Measurements from ENCODE around the gene KDELR1. TPM values are rescaled to one million over a fixed set of nuclear protein-coding genes. Genes with fewer than 3 reads are reported as not detected.

KDELR1 gene
- total RNA-seq, 1 experiment from 2014 or later: 111 TPM

- BruUV-seq (replicated peaks): no TSS peak
- in situ Hi-C loops (cut with HindIII; ENCODE audit: low pct_unique_long_range_greater_than_20kb, low sequenced_read_pairs): no loop called here
- Histone ChIP-seq H3K36me3 (ENCODE audit: control insufficient read depth, insufficient read depth, low read length) (no peaks in the 10 kb centered on the region), H3K4me1 (ENCODE audit: control insufficient read depth, insufficient read depth, low read length) (no peaks in the 10 kb centered on the region; the same call in 1 of the 2 replicates), H3K27ac (ENCODE audit: low read length) (no peak overlapping the region), H3K27me3 (ENCODE audit: control insufficient read depth, insufficient read depth, low read length) (no peaks in the 10 kb centered on the region), H3K9me3 (ENCODE audit: control insufficient read depth, insufficient read depth, low read depth, low read length) (no peaks in the 10 kb centered on the region), H3K4me3 (ENCODE audit: low read depth in 2 of 2, low read length in 2 of 2) (no peak overlapping the region)
- ATAC-seq (no peak), DNase-seq (ENCODE audit: low read depth, low spot score) (no peak)
- ChIA-PET CTCF (no interaction called here), POLR2A (no interaction called here)
- TF ChIP-seq, protein P1, sequence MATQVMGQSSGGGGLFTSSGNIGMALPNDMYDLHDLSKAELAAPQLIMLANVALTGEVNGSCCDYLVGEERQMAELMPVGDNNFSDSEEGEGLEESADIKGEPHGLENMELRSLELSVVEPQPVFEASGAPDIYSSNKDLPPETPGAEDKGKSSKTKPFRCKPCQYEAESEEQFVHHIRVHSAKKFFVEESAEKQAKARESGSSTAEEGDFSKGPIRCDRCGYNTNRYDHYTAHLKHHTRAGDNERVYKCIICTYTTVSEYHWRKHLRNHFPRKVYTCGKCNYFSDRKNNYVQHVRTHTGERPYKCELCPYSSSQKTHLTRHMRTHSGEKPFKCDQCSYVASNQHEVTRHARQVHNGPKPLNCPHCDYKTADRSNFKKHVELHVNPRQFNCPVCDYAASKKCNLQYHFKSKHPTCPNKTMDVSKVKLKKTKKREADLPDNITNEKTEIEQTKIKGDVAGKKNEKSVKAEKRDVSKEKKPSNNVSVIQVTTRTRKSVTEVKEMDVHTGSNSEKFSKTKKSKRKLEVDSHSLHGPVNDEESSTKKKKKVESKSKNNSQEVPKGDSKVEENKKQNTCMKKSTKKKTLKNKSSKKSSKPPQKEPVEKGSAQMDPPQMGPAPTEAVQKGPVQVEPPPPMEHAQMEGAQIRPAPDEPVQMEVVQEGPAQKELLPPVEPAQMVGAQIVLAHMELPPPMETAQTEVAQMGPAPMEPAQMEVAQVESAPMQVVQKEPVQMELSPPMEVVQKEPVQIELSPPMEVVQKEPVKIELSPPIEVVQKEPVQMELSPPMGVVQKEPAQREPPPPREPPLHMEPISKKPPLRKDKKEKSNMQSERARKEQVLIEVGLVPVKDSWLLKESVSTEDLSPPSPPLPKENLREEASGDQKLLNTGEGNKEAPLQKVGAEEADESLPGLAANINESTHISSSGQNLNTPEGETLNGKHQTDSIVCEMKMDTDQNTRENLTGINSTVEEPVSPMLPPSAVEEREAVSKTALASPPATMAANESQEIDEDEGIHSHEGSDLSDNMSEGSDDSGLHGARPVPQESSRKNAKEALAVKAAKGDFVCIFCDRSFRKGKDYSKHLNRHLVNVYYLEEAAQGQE (IDR thresholded peaks at IDR 0.05; ENCODE audit: insufficient read depth in 1 of 2, low read depth in 2 of 2, low read length in 1 of 2): no peak
- TF ChIP-seq POLR2AphosphoS5 (IDR thresholded peaks at IDR 0.05; ENCODE audit: low read depth, low read length) (no peak), TCF7L2 (IDR thresholded peaks at IDR 0.05; ENCODE audit: low read depth, low read length) (no peak), SIN3A (IDR thresholded peaks at IDR 0.05; ENCODE audit: borderline replicate concordance, insufficient read depth, low read depth, low read length) (no peak)
- TF ChIP-seq, protein P2, sequence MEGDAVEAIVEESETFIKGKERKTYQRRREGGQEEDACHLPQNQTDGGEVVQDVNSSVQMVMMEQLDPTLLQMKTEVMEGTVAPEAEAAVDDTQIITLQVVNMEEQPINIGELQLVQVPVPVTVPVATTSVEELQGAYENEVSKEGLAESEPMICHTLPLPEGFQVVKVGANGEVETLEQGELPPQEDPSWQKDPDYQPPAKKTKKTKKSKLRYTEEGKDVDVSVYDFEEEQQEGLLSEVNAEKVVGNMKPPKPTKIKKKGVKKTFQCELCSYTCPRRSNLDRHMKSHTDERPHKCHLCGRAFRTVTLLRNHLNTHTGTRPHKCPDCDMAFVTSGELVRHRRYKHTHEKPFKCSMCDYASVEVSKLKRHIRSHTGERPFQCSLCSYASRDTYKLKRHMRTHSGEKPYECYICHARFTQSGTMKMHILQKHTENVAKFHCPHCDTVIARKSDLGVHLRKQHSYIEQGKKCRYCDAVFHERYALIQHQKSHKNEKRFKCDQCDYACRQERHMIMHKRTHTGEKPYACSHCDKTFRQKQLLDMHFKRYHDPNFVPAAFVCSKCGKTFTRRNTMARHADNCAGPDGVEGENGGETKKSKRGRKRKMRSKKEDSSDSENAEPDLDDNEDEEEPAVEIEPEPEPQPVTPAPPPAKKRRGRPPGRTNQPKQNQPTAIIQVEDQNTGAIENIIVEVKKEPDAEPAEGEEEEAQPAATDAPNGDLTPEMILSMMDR (IDR thresholded peaks at IDR 0.05): no peak
- intact Hi-C loops (cut with micrococcal nuclease; ENCODE audit: unreplicated experiment): no loop called here
Measured at GRCh38 chr19:48368936-48369335, 22.4 kb downstream of the KDELR1 start.

GRCh38 chr19:48367855-48368254 is 23.5 kb downstream of the KDELR1 start:
- Histone ChIP-seq H3K36me3 (ENCODE audit: control insufficient read depth, insufficient read depth, low read length) (no peaks in the 10 kb centered on the region; the same call in 1 of the 2 replicates), H3K4me3 (ENCODE audit: low read depth in 2 of 2, low read length in 2 of 2) (no peak overlapping the region), H3K9me3 (ENCODE audit: control insufficient read depth, insufficient read depth, low read depth, low read length) (no peaks in the 10 kb centered on the region), H3K4me1 (ENCODE audit: control insufficient read depth, insufficient read depth, low read length) (no peaks in the 10 kb centered on the region; the same call in 1 of the 2 replicates), H3K27ac (ENCODE audit: low read length) (no peak overlapping the region), H3K27me3 (ENCODE audit: control insufficient read depth, insufficient read depth, low read length) (no peaks in the 10 kb centered on the region)
- ATAC-seq (no peak), DNase-seq (ENCODE audit: low read depth, low spot score) (no peak)
- intact Hi-C loops (cut with micrococcal nuclease; ENCODE audit: unreplicated experiment) (no loop called here), in situ Hi-C loops (cut with HindIII; ENCODE audit: low pct_unique_long_range_greater_than_20kb, low sequenced_read_pairs) (no loop called here)
- ChIA-PET POLR2A (no interaction called here), CTCF (no interaction called here)
- BruUV-seq (replicated peaks): no TSS peak
- TF ChIP-seq, protein P1 (IDR thresholded peaks at IDR 0.05; ENCODE audit: insufficient read depth in 1 of 2, low read depth in 2 of 2, low read length in 1 of 2): no peak
- TF ChIP-seq POLR2AphosphoS5 (IDR thresholded peaks at IDR 0.05; ENCODE audit: low read depth, low read length): no peak
- no peak for TF ChIP-seq TCF7L2 (IDR thresholded peaks at IDR 0.05; ENCODE audit: low read depth, low read length)
- TF ChIP-seq, protein P2 (IDR thresholded peaks at IDR 0.05): no peak
- no peak for TF ChIP-seq SIN3A (IDR thresholded peaks at IDR 0.05; ENCODE audit: borderline replicate concordance, insufficient read depth, low read depth, low read length)

Measured in Panc1 (cell line).